ENCODE data around the gene GOLT1A. TPM values are rescaled to one million over a fixed set of nuclear protein-coding genes. Genes with fewer than 3 reads are reported as not detected.

Gene GOLT1A
- total and polyA plus RNA-seq, 2 of the 8 experiments (the other 6 are each of a cell fraction or from before 2014, with no cell fraction given) = 7.5 to 8.5 TPM

- H2AFZ ChIP-seq (ENCODE audit: low read length) = no peak overlapping the region
- H2BK5ac ChIP-seq (ENCODE audit: low read depth, low read length) = no peak overlapping the region
- H3K23ac ChIP-seq (ENCODE audit: insufficient read length) = no peak overlapping the region
- no peak overlapping the region for H3K9ac ChIP-seq (replicated peaks in 1 of 4; ENCODE audit: extremely low read depth in 1 of 4, low read depth in 3 of 4, low read length in 3 of 4)
- H4K91ac ChIP-seq (replicated peaks; ENCODE audit: insufficient read length, low read length) = no peak overlapping the region
- H3K4me2 ChIP-seq (ENCODE audit: insufficient read depth in 1 of 2, low read depth in 2 of 2, low read length in 2 of 2) = no peak overlapping the region
- H3K56ac ChIP-seq (replicated peaks; ENCODE audit: insufficient read length, low read depth, low read length) = no peak overlapping the region
- H2AK5ac ChIP-seq (ENCODE audit: low read depth, low read length) = no peak overlapping the region
- no peak overlapping the region for H2BK120ac ChIP-seq (replicated peaks; ENCODE audit: low read depth, low read length)
- H2BK12ac ChIP-seq (ENCODE audit: low read depth, low read length) = no peak overlapping the region
- no peak overlapping the region for H2BK15ac ChIP-seq (ENCODE audit: low read length)
- H4K20me1 ChIP-seq (replicated peaks in 1 of 2; ENCODE audit: control insufficient read depth in 1 of 2, insufficient read depth in 2 of 2, low read length in 2 of 2) = no peaks in the 10 kb centered on the region
- no peaks in the 10 kb centered on the region for H3K79me1 ChIP-seq (ENCODE audit: low read depth, low read length)
- no peak overlapping the region for H4K5ac ChIP-seq (ENCODE audit: insufficient read length, low read depth, low read length)
- TF ChIP-seq SIRT6 (IDR thresholded peaks at IDR 0.05; ENCODE audit: low read length) (no peak), ZNF274 (IDR thresholded peaks at IDR 0.05; ENCODE audit: borderline replicate concordance, extremely low read depth, low read length) (no peak)
- ChIA-PET CTCF (ENCODE audit: partially characterized antibody) (interaction anchor here (1.0 to 4.1 kb wide), 5 partner anchors 10 to 116 kb away, joined by 3 to 45 read pairs (median 5); partner anchors contain the start of gene GOLT1A), POLR2A (ENCODE audit: partially characterized antibody) (interaction anchor here (1.0 to 1.2 kb wide), 2 partner anchors 33 to 66 kb away, joined by 3 read pairs; no protein-coding TSS in a partner anchor)
- no peak overlapping the region for H3K18ac ChIP-seq (ENCODE audit: extremely low read depth, low read length)
- H3K14ac ChIP-seq (ENCODE audit: insufficient read length) = no peak overlapping the region
- H3K23me2 ChIP-seq (ENCODE audit: low read depth, low read length) = no peaks in the 10 kb centered on the region
- H3K9me3 ChIP-seq (ENCODE audit: insufficient read depth in 2 of 2, low read depth in 1 of 2, low read length in 1 of 2) = no peaks in the 10 kb centered on the region
- no peaks in the 10 kb centered on the region for H3K27me3 ChIP-seq (replicated peaks in 1 of 4; ENCODE audit: control insufficient read depth in 3 of 4, extremely low read depth in 1 of 4, insufficient read depth in 3 of 4, low read length in 3 of 4)
- FAIRE-seq = no peak
- peaks cover 0 to 6% (median 0%) of the 10 kb centered on the region in 4 experiments; a peak in 2 of 7 replicates for H3K4me1 ChIP-seq (replicated peaks in 1 of 4; ENCODE audit: control insufficient read depth in 3 of 4, insufficient read depth in 4 of 4, low read length in 3 of 4)
- H3K36me3 ChIP-seq (ENCODE audit: control insufficient read depth in 2 of 4, insufficient read depth in 4 of 4, low read length in 3 of 4) = no peaks in the 10 kb centered on the region
- H2BK20ac ChIP-seq (ENCODE audit: low read length) = no peak overlapping the region
- H3K4me3 ChIP-seq (ENCODE audit: extremely low read depth in 1 of 4, insufficient read depth in 2 of 4, low read depth in 3 of 4, low read length in 4 of 4) = no peak overlapping the region
- H3K79me2 ChIP-seq (ENCODE audit: control insufficient read depth in 1 of 2, insufficient read depth in 2 of 2, low read length in 2 of 2) = no peaks in the 10 kb centered on the region
- H3K27ac ChIP-seq (ENCODE audit: low read depth, low read length) = no peak overlapping the region
- H4K8ac ChIP-seq (ENCODE audit: extremely low read depth, insufficient read depth, low read length) = no peak overlapping the region
- no peak for DNase-seq (ENCODE audit: low read depth in 1 of 2, low spot score in 2 of 2)
- no peak overlapping the region for H3K4ac ChIP-seq (replicated peaks; ENCODE audit: insufficient read length, low read depth, low read length)
- 81% methylated on average over 4 of the region's 4 CpGs; no CpG with 5 or more reads in 1 of the 2 experiments for WGBS, 2 experiments (ENCODE audit: extremely low coverage in 1 of 2, insufficient coverage in 1 of 2, insufficient read length in 1 of 2, insufficient replicate concordance in 2 of 2, low coverage in 1 of 2, low lambda C conversion rate in 2 of 2, missing lambda C conversion rate in 1 of 2)
Observed at GRCh38 chr1:204246876-204247275, 33.1 kb upstream of the GOLT1A start.
